Stimulated activated CD8-positive, alpha-beta memory T cell treated with anti-CD3 and anti-CD28 coated beads, Interleukin-7, amount 100 ng/mL, for 1 hour (primary cell): Measurements from ENCODE around the gene DTNB.
"Not testable (repeated sequence)": the region's sequence is repeated elsewhere in the genome, so short reads cannot be mapped to it uniquely, and the experiment has no call there.

Experiments used
- DNase-seq, 2 donors: peaks; one replicate each; pipeline ENCODE4 v3.0.0-alpha.2; 2020; ENCODE audit warnings: low read depth in 2 of 2

The DTNB gene

GRCh38 chr2:25546852-25547251 is 126.5 kb downstream of the DTNB start:
- no peak for DNase-seq

DNA sequence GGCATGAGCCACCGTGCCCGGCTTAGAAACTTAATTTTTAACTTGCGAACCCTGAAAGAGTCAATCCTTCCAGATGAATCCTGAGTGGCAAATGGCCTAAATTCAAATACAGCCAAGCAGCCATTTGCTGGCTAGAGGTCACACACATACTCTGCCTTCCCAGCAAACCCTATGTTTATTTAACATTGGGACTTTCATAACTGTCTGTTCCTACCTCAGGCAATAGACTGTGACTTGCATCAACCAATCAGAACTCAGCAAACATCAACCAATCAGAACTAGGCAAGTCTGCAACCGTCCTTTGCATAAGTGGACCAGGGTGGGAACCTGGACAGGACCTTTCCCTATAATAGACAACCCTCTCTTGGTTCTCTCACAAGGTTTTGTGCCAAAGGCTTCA is 127.5 kb downstream of the DTNB start:
- DNase-seq = no peak

DNA sequence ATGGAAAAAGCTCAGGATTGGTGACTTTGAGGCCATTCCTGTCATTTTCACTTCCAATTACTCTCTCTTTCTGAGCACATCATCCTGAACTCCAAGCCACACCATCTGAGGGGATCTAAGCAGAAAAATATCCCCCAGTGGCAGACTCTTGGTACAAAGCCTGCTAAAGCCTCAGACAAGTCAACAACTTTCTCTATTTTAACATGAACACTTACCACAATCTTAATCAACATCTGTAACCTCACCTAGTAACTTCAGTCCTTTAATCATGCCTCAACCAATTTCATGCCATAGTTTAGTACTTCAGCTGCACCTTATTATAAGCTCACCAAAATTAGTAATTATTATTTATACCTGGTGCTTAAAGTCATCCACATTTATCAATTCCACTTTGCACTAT is 128.9 kb downstream of the DTNB start:
- no peak for DNase-seq

- no peak for DNase-seq
These were observed 129.4 kb downstream of the DTNB start for GRCh38 chr2:25543939-25544338.

DNA sequence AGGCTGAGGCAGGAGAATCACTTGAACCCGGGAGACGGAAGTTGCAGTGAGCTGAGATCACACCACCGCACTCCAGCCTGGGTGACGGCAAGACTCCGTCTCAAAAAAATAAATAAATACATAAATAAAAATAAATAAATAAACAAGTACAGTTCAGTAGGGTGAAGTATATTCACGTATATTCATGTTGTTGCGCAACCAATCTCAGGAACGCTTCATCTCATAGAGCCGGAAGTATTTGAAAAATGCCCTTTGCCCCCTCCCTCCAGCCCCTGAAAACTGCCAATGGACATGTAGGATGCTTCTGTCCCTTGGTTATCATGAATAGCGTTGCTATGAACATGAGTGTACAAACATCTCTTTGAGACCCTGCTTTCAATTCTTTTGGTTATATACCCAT is 132.0 kb downstream of the DTNB start:
- DNase-seq = no peak

DNA sequence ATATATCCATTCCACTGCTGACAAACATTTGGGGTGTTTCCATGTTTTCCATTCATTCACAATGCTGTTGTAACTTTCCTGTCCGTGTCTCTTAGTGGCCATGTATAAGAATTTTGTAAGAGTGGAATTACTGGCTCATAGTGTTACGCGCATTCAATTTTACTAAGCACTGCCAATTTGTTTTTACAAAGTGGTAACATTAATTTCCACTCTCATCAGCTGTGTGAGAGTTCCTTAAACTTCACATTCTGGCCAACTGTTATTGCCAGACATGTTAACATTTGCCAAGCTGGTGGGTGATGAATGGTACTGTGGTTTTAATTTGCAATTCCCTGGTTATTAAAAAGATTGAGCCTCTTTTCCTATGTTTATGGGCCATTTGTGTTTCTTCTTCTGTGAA is 134.2 kb downstream of the DTNB start:
- DNase-seq = no peak

GRCh38 chr2:25537526-25537925 is 135.9 kb downstream of the DTNB start:
- no peak for DNase-seq

- not testable (repeated sequence) for DNase-seq
These were observed 137.7 kb downstream of the DTNB start for GRCh38 chr2:25535411-25536289.

DNA sequence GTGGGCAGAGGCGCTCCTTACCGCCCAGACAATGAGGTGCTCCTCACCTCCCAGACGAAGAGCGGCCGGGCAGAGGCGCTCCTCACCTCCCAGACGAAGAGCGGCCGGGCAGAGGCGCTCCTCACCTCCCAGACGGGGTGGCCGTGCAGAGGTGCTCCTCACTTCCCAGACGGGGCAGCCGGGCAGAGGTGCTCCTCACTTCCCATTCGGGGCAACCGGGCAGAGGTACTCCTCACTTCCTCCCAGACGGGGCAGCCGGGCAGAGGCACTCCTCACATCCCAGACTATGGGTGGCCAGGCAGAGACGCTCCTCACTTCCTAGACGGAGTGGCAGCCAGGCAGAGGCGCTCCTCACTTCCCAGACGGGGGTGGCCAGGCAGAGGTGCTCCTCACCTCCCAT is 138.4 kb downstream of the DTNB start:
- not testable (repeated sequence) for DNase-seq

DNA sequence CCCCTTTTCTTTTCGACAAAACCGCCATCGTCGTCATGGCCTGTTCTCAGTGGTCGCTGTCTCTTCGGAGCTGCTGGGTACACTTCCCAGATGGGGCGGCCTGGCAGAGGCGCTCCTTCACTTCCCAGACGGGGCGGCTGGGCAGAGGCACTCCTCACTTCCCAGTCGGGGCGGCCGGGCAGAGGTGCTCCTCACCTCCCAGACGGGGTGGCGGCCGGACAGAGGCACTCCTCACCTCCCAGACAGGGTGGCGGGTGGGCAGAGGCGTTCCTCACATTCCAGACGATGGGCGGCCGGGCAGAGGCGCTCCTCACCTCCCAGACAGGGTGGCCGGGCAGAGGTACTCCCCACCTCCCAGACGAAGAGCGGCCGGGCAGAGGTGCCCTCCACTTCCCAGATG is 138.9 kb downstream of the DTNB start:
- no peak for DNase-seq

DNA sequence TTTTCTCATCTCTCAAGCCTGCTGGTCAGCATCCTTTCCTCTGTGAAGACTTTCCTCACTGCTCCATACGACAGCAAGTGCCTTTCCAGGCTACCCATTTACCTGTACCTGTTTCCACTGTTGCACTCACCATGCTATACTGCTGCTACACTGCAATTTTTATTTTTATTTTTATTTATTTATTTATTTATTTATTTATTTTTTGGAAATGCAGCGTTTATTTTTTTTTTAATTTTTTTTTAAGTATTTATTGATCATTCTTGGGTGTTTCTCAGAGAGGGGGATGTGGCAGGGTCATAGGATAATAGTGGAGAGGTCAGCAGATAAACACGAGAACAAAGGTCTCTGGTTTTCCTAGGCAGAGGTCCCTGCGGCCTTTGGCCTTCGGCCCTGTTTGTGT is 139.6 kb downstream of the DTNB start:
- not testable (repeated sequence) for DNase-seq

DNA sequence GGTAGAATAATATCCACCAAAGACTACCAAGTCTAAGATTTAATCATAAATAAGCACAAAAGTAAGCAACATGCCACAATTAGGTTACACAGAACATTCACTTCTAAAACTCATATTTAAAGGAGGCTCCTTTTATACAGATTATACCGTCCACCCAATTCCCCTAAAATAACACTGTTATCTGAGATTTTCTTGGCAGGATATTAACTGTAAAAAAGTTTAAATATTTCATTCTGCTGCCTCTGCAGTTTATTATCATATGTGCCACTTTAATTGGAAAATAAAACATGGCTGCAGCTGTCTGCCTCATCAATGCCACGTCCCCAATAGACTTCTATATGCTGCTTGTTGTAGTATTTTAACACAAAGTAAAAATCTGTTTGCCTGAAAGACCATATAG is 140.9 kb downstream of the DTNB start:
- no peak for DNase-seq

- DNase-seq = no peak
These were observed 144.3 kb downstream of the DTNB start for GRCh38 chr2:25529034-25529433.

DNA sequence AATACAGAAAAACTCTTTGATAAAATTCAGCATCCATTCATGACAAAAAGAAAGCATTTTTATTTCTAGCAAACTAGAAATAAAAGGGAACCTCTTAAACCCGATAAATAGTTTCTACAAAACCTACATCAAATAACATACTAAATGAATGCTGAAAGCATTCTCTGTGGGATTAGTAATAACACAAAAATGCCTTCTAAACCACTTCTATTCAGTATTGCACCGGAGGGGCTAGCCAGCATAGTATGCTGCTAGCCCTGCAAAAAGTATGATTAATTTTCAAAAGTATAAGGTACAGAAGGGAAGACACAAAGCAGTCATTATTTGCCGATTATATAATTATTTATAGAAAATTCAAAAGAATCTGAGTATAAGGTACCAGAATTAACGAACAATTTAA is 145.2 kb downstream of the DTNB start:
- no peak for DNase-seq

- no peak for DNase-seq
These were observed 148.9 kb downstream of the DTNB start for GRCh38 chr2:25524507-25524906.

DNA sequence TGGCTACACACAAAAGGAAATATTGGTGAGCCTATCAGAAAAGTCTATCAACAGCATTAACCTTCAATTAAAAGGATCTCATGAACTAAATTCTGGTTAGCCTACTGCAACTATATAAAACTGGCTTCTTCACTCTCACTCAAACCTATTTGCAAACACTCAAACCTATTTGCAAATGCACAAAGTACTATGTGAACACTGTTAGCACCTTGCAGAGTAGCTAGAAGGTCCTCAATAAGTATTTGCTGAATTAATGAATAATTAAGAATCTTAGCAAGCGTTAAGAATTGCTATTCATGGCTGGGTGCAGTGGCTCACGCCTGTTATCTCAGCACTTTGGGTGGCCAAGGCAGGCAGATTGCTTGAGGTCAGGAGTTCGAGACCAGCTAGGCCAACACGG is 150.3 kb downstream of the DTNB start:
- no peak for DNase-seq

GRCh38 chr2:25521665-25522387 is 151.6 kb downstream of the DTNB start:
- DNase-seq = no peak

DNA sequence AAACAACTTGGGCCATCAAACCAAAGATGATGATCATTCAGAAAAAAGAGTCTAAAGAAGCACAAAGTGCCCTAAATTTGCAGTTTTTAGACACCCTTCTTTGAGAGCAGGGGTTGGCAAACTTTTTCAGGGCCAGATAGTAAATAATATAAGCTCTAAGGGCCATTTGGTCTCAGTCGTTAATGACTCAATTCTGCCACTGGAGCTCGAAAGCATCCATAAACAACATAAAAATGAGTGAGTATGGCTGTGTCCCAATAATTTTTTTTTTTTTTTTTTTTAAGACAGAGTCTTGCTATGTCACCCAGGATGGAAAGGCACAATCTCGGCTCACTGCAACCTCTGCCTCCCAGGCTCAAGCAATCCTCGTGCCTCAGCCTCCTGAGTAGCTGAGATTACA is 152.3 kb downstream of the DTNB start:
- DNase-seq = no peak

DNA sequence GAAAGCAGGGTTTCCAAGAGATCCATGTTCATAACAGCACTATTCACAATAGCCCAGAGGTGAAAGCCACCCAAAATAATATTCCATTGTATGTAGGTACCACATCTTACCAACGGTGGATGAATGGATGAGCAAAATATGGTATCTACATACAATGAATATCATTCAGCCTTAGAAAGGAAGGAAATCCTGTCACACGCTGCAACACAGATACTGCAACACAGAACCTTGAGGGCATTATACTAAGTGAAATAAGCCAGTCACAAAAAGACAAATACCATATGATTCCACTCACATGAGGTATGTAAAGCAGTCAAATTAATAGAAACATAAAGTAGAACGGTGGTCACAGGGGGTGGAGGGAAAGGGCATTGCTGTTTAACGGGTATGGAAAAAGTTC is 155.7 kb downstream of the DTNB start:
- no peak for DNase-seq

GRCh38 chr2:25514043-25514637 is 159.2 kb downstream of the DTNB start:
- DNase-seq = no peak

- DNase-seq = no peak
These were observed 160.7 kb downstream of the DTNB start for GRCh38 chr2:25512707-25513106.

GRCh38 chr2:25506226-25506625 is 167.2 kb downstream of the DTNB start:
- DNase-seq = no peak

DNA sequence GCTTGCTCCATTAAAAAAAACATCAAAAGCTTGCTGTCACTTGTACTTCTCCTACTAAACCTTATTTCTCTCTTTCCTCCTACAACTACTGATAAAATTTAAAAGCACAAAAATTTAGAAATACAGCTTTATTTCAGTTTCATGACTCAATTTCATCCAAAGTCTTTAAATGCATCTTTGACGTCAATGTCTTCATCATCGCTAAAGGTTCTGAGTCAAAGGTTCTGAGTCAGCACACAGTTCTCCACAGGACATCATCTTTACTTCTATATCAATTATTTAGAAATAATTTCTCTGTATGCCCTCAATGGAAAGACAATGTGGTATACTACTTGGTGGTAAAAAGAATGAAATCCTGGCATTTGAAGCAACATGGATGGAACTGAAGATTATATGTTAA is 167.8 kb downstream of the DTNB start:
- DNase-seq = no peak
